Lower lobe of right lung (tissue), 2 donors: ENCODE measurements around the gene PLXNA4. TPM values are rescaled to one million over a fixed set of nuclear protein-coding genes. Genes with fewer than 3 reads are reported as not detected.

Source experiments
- ATAC-seq, 2 donors: fragments of 200-7000 bp; cut with Tn5 transposase; one replicate each; pipeline ENCODE4 v1.9.1; 2020 to 2022; ENCODE audit warnings: mild to moderate bottlenecking in 2 of 2, moderate library complexity in 2 of 2
- DNase-seq: peaks from one replicate; pipeline ENCODE4 v3.0.0-alpha.2; 2020
- H3K27ac ChIP-seq: fragments of 200-600 bp; one replicate; pipeline ENCODE4 v1.8.0; 2022
- H3K27me3 ChIP-seq: fragments of 200-600 bp; one replicate; pipeline ENCODE4 v1.8.0; 2022; ENCODE audit warnings: low read depth
- H3K36me3 ChIP-seq: fragments of 200-600 bp; one replicate; pipeline ENCODE4 v1.8.0; 2022; ENCODE audit warnings: mild to moderate bottlenecking
- H3K4me1 ChIP-seq: fragments of 200-600 bp; one replicate; pipeline ENCODE4 v1.8.0; 2022
- H3K4me3 ChIP-seq: fragments of 200-600 bp; one replicate; pipeline ENCODE4 v1.8.0; 2022; ENCODE audit warnings: mild to moderate bottlenecking
- H3K9me3 ChIP-seq: fragments of 200-600 bp; one replicate; pipeline ENCODE4 v1.8.0; 2022
- CTCF ChIP-seq: fragments of 200-600 bp; IDR thresholded peaks from one replicate; pipeline ENCODE4 v1.8.0; 2022; ENCODE audit warnings: antibody characterized with exemption, mild to moderate bottlenecking
- intact Hi-C: fragments of 100-400 bp; cut with DNase I; formaldehyde crosslinking; loops from one replicate; pipeline ENCODE4 v1.11.0; 2022
- total RNA-seq: library from RNA; stranded (reverse); fragmentation: NEBNext Ultra II Directional; extraction: Animal tissue kit (Norgen Biotek cat#: 25700); gene quantifications from one replicate; pipeline ENCODE4 v1.2.1, GENCODE V29; 2021
- donor health status: DM: no; HTN: yes; CAD: no; lungs with severe emphysema.

PLXNA4 gene
- total RNA-seq, 1 donor from 2014 or later: 4.3 TPM

DNA sequence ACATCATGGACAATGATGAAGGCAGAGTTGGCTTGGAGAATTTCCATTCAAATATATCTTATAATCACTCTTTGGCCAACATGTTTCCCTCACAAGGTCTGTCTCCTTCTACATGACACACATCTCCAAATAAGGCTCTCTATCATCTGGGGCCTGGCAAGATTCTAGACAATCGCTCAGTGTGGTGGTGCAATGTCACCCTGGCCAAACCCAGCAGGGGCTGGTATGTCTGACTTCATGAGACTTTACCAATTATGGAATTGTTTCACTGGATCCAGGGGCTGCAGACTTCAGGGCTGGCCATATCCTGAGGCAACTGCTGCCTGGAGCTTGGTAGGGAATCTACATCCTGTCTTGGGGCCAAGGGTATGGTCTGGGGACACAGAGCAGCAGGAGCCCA, 319.0 kb downstream of the PLXNA4 start:
- Histone ChIP-seq H3K9me3 (no peaks in the 10 kb centered on the region), H3K27ac (no peak overlapping the region), H3K4me3 (no peak overlapping the region), H3K27me3 (no peaks in the 10 kb centered on the region), H3K36me3 (no peaks in the 10 kb centered on the region), H3K4me1 (no peaks in the 10 kb centered on the region)
- intact Hi-C loops: no loop called here
- TF ChIP-seq CTCF: no peak
- ATAC-seq: no peak
- no peak for DNase-seq

DNA sequence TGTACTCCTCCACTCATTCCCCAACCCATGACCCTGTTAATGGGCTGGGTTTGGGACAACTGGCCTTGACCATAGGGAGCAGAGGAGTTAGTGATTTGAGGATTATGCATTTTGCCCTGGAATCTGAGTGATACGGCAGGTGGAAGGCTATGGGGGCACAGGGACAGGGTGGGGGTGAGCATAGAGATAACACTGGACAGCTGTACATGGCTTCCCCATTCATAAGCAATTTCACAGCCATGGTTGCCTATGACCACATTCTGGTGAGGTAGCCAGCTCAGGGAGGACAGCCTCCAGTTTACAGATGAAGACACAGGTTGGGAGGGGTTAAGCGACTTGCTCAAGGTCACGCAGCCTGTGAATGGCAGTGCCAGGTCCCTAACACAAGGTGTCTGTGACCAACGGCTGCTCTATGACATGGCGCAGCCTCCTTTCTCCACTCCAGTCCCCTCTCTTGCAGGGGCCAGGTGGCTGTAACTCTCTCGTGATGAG, 319.5 kb downstream of the PLXNA4 start:
- intact Hi-C loops: no loop called here
- H3K4me3 ChIP-seq: no peak overlapping the region
- H3K27me3 ChIP-seq: no peaks in the 10 kb centered on the region
- no peak for TF ChIP-seq CTCF
- no peak for ATAC-seq
- H3K36me3 ChIP-seq: no peaks in the 10 kb centered on the region
- no peak overlapping the region for H3K27ac ChIP-seq
- H3K4me1 ChIP-seq: peaks cover 1% of the 10 kb centered on the region
- DNase-seq: no peak
- H3K9me3 ChIP-seq: no peaks in the 10 kb centered on the region

GRCh38 chr7:132255898-132256297, 320.4 kb downstream of the PLXNA4 start:
- Histone ChIP-seq H3K36me3 (no peaks in the 10 kb centered on the region), H3K9me3 (no peaks in the 10 kb centered on the region), H3K4me1 (peaks cover 7% of the 10 kb centered on the region), H3K4me3 (no peak overlapping the region), H3K27me3 (no peaks in the 10 kb centered on the region), H3K27ac (no peak overlapping the region)
- ATAC-seq: peak in 1 of 2 donors; percentile 28
- peak; percentile 52 for DNase-seq
- intact Hi-C loops: no loop called here
- no peak for TF ChIP-seq CTCF

DNA sequence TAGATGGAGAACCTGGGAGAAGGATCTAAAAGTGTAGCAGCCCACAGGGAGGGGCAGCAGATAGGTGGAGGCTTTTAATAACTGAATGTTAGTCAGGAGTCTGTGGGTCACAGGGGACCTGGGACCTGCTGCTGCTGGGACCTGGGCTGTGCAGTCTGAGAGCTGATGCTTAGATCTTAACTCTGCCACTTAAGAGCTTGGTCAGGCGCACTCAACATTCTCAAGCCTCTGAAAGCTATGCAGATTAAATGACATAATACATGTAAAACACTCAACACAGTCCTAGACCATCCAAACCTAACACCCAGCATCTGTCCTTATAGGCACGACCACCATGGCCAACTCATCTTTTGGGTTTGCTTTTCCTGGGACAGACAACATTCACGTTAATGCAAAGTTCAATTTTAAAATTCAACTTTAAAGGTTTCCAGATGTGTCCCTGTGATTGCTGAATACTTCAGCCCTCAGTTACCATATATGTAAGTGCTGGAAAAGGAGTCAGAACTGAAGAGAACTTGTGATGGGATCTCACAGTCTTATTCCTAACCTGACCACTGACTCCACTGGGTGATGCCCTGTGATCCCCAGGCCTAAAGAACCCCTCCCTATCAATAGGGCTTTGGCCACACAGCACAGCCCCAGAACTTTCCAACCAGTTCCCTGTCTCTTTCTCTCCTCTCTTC, 321.0 kb downstream of the PLXNA4 start:
- Histone ChIP-seq H3K4me1 (peaks cover 13% of the 10 kb centered on the region), H3K4me3 (no peak overlapping the region), H3K9me3 (no peaks in the 10 kb centered on the region), H3K36me3 (no peaks in the 10 kb centered on the region), H3K27ac (no peak overlapping the region), H3K27me3 (no peaks in the 10 kb centered on the region)
- intact Hi-C loops: no loop called here
- TF ChIP-seq CTCF: no peak
- DNase-seq (peak; percentile 45), ATAC-seq (peak; percentile 33 to 60)

DNA sequence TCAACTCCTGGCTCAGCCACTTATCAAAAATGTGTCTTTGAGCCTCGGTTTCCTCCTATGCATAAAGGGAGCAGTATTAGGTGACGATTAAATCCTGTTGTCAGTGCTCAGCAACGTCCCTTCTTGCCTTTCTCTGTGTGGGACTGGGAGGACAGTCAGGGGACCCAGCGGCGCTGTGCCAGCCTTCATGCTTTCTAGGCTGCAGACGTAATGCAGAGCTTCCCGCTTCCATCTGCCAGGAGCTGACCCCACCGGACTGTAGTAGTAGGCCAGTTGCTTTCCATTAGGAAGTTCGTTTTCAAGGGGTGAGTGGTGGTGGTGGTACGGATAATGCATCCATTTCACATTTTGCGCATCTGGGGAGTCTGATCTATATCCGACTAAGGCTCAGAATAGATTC, 321.8 kb downstream of the PLXNA4 start:
- intact Hi-C loops: no loop called here
- peaks cover 19% of the 10 kb centered on the region for H3K4me1 ChIP-seq
- no peak for ATAC-seq

More for the DNA sequence above, 321.8 kb downstream of the PLXNA4 start:
- Histone ChIP-seq H3K4me3 (no peak overlapping the region), H3K36me3 (no peaks in the 10 kb centered on the region), H3K27ac (no peak overlapping the region), H3K9me3 (no peaks in the 10 kb centered on the region), H3K27me3 (no peaks in the 10 kb centered on the region)
- DNase-seq: no peak
- no peak for TF ChIP-seq CTCF
